Spinal cord (tissue), 10 donors: ENCODE measurements around the gene COMMD2. TPM values are rescaled to one million over a fixed set of nuclear protein-coding genes. Genes with fewer than 3 reads are reported as not detected.

Source experiments
- DNase-seq, 6 donors: peaks; one replicate each; pipeline versions ENCODE4 v3.0.0 to v3.0.0-alpha.2; 2013 to 2015; ENCODE audit warnings: low spot score in 6 of 6, low read depth in 4 of 6
- H3K27ac ChIP-seq: one replicate; pipeline ENCODE4 v1.5.1; 2013; ENCODE audit warnings: low read depth, low read length, control low read depth
- H3K27me3 ChIP-seq: one replicate; pipeline ENCODE4 v1.6.1; 2013; ENCODE audit warnings: low read length; ENCODE audit not compliant: control insufficient read depth, insufficient read depth
- H3K36me3 ChIP-seq: one replicate; pipeline ENCODE4 v1.6.1; 2013; ENCODE audit warnings: low read length; ENCODE audit not compliant: control insufficient read depth, insufficient read depth
- H3K4me1 ChIP-seq: one replicate; pipeline ENCODE4 v1.6.1; 2013; ENCODE audit warnings: low read length; ENCODE audit not compliant: control insufficient read depth, insufficient read depth
- H3K4me3 ChIP-seq: one replicate; pipeline ENCODE4 v1.5.1; 2013; ENCODE audit warnings: low read depth, low read length, control low read depth
- H3K9me3 ChIP-seq: one replicate; pipeline ENCODE4 v1.6.1; 2013; ENCODE audit warnings: low read length; ENCODE audit not compliant: control insufficient read depth, insufficient read depth
- WGBS: methylation state at CpG from one replicate; pipeline ENCODE4 v1.1.5; 2013; ENCODE audit warnings: missing lambda C conversion rate; ENCODE audit not compliant: insufficient coverage; 5-methylcytosine and 5-hydroxymethylcytosine counted together
- long read RNA-seq, 4 donors: transcript quantifications; one replicate each; lab custom pipeline, GENCODE V29; 2026
- polyA plus RNA-seq, 2 donors: library from polyadenylated mRNA; unstranded; fragments of 120-200 nt; gene quantifications; one replicate each; pipeline ENCODE4 v1.2.1, GENCODE V29; 2013; ENCODE audit not compliant: insufficient read length in 2 of 2
- total RNA-seq, 2 donors: library from RNA; depleted of rRNA in 1 of 2; stranded (reverse); fragments of 120-200 nt in 1 of 2; fragments of >200 nt in 1 of 2; gene quantifications; one replicate each; pipeline versions ENCODE4 v1.2.3 to v1.2.4, GENCODE V29; 2013 to 2014
- donor health status: healthy.

COMMD2 gene
- total RNA-seq = 10 to 100 TPM; 60.9 to 65.2 TPM
- polyA plus RNA-seq = 10 to 100 TPM; 49.4 to 61.1 TPM
- long read RNA-seq, donor 1, transcript COMMD2-203 (5 exons, 3,706 nt) = major isoform, 29 of 35 reads
- long read RNA-seq, donor 1, partial matches to known transcripts = 0 of 35 reads
- long read RNA-seq, donor 1, other reads (novel, unspliced or antisense) = 0 of 35 reads
- long read RNA-seq, donor 2, transcript COMMD2-203 (5 exons, 3,706 nt) = major isoform, 8 of 12 reads
- long read RNA-seq, donor 2, partial matches to known transcripts = 0 of 12 reads
- long read RNA-seq, donor 2, other reads (novel, unspliced or antisense) = 0 of 12 reads
- long read RNA-seq, donor 3, transcript COMMD2-203 (5 exons, 3,706 nt) = major isoform, 22 of 32 reads
- long read RNA-seq, donor 3, partial matches to known transcripts = 0 of 32 reads
- long read RNA-seq, donor 3, other reads (novel, unspliced or antisense) = 0 of 32 reads
- long read RNA-seq, donor 4, transcript COMMD2-203 (5 exons, 3,706 nt) = major isoform, 37 of 51 reads
- long read RNA-seq, donor 4, transcript COMMD2-201 (4 exons, 739 nt) = minor isoform, 5 of 51 reads
- long read RNA-seq, donor 4, partial matches to known transcripts = 0 of 51 reads
- long read RNA-seq, donor 4, other reads (novel, unspliced or antisense) = 0 of 51 reads

DNA sequence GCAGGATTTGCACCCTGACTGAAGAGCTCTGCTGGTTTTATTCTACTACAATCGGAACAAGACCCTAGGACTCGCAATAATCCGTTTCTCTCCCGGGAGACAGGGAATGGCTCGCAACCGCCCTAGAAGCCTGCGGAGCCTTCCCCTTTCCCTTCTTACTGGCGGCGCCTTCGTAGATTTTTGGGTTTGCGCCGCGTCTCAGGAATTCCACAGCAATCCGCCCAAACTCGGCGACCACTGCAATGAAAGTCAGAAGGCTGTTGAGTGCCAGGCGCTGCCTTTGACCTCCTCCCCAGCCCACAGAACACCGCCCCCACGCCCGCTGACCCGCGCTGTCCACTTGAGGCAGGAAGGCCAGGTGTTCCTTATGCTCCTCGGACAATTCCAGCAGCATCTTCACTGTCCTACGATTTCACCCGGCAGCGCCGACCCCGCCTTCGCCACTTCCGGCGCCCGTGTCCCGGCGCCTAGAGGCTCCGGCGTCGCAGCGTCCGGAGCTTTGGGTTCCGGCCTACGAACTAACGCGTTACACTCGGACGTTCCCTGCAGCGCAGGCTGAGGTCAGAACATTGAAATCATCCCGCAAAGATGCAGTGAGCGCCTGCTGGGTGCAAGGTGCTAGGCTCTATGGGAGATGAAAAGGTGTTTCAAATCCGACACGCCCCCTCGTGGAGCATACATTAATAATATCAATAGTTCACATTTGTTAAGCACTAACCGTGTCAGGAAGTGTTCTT is at the start of gene COMMD2:
Gene COMMD2 (minus strand): TSS at position 439 of the 737 bp plus-strand sequence. CDS start 45 bp downstream, at position 394.
- DNase-seq = peak; percentile 69 to 95 (median 77)
- no peaks in the 10 kb centered on the region for H3K27me3 ChIP-seq
- H3K27ac ChIP-seq = peak within 1 kb of the TSS; percentile 67
- no peaks in the 10 kb centered on the region for H3K9me3 ChIP-seq
- peak within 1 kb of the TSS; percentile 91 for H3K4me3 ChIP-seq
- H3K4me1 ChIP-seq = no peaks in the 10 kb centered on the region
- 0% methylated on average over 47 of the region's 52 CpGs for WGBS
- H3K36me3 ChIP-seq = peaks cover 14% of the 10 kb centered on the region

GRCh38 chr3:149801639-149802038 is 49.4 kb upstream of the COMMD2 start:
- H3K4me1 ChIP-seq = no peaks in the 10 kb centered on the region
- WGBS = no CpG with 5 or more reads among the region's 5 CpGs
- H3K4me3 ChIP-seq = no peak overlapping the region

DNA sequence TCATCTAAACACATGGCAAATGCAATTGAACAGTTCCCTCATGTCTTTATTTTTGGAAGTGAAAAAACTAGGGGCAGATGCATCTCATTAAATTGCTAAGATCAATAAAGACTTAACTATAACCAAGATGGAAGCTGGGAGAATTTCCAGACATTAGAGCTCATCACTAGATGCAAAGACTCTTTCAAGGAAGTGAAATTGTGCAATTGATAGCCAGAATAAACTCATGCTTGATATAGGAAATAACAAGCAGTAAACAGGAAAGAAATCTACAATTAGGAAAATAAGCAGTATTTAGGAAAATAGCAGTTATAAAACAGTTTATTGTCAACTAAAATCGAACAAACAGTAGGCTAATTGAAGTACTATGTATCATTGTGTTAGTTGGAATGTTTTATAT is 48.9 kb upstream of the COMMD2 start:
- H3K4me1 ChIP-seq = no peaks in the 10 kb centered on the region
- WGBS = no CpG with 5 or more reads among the region's 1 CpG
- H3K4me3 ChIP-seq = no peak overlapping the region
- no peaks in the 10 kb centered on the region for H3K36me3 ChIP-seq
- no peaks in the 10 kb centered on the region for H3K9me3 ChIP-seq
- no peaks in the 10 kb centered on the region for H3K27me3 ChIP-seq
- H3K27ac ChIP-seq = no peak overlapping the region
- no peak for DNase-seq

More at GRCh38 chr3:149801639-149802038, 49.4 kb upstream of the COMMD2 start:
- no peak overlapping the region for H3K27ac ChIP-seq
- no peaks in the 10 kb centered on the region for H3K27me3 ChIP-seq
- DNase-seq = no peak
- H3K9me3 ChIP-seq = no peaks in the 10 kb centered on the region
- no peaks in the 10 kb centered on the region for H3K36me3 ChIP-seq

DNA sequence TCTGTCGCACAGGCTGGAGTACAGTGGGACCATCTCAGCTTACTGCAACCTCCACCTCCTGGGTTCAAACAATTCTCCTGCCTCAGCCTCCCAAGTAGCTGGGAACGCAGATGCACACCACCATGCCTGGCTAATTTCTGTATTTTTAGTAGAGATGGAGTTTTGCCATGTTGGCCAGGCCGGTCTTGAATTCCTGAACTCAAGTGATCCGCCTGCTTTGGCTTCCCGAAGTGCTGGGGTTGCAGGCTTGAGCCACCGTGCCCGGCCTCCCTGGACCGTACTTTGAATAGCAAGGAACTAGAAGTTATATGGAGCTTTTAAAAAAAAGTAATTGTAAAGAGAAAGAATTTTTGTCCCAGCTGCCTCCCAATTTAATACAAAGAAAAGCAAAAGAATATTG is 48.4 kb upstream of the COMMD2 start:
- DNase-seq = no peak
- no peaks in the 10 kb centered on the region for H3K27me3 ChIP-seq
- H3K9me3 ChIP-seq = no peaks in the 10 kb centered on the region
- no peaks in the 10 kb centered on the region for H3K4me1 ChIP-seq
- no peak overlapping the region for H3K4me3 ChIP-seq
- WGBS = 96% methylated on average over 4 of the region's 8 CpGs
- H3K27ac ChIP-seq = no peak overlapping the region
- H3K36me3 ChIP-seq = no peaks in the 10 kb centered on the region

GRCh38 chr3:149796026-149796425 is 43.7 kb upstream of the COMMD2 start:
- WGBS = no CpG with 5 or more reads among the region's 1 CpG
- Histone ChIP-seq H3K27ac (no peak overlapping the region), H3K27me3 (no peaks in the 10 kb centered on the region), H3K4me3 (no peak overlapping the region), H3K36me3 (no peaks in the 10 kb centered on the region), H3K4me1 (no peaks in the 10 kb centered on the region), H3K9me3 (no peaks in the 10 kb centered on the region)
- DNase-seq = no peak

DNA sequence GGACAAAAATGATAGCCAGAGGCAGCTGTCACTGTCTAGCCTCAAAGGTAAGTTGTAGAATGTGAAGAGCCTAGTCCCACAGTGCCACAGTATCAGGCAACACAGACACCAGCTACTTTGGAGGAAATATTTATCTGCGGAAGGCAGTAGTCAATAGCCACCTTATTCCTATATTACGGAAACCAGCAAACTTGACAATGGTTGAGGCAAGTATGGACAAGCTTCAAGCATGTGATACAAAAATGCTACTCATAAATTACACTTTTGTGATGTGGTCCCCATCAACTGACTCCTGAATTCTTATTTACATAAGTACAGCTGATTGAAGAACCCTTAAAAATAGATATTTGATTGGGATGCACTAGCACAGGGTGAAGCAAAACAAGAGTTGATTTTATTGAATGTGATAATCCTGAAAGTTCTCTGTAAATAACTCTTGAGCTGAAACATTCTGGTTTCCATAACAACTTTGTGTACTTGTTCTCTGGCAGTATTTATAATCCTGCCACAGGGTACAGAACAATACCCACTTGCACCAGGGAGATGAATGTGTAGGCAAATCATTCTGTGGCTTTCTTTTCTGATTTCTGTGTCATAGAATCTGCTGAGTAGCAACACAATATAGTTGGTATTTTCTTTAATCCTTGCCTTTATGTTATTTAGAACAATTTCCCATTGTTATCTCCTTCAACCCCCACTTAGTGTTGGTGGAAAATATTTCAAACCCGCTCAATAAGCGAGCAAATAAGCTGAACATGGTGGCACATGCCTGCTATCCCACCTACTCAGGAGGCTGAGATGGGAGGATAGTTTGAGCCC is 40.4 kb upstream of the COMMD2 start, which contains the start of gene ANKUB1:
Gene ANKUB1 (minus strand): TSS at position 103 of the 819 bp plus-strand sequence. CDS start 188 bp downstream, outside the sequence.
- Histone ChIP-seq H3K4me1 (no peaks in the 10 kb centered on the region), H3K27ac (no peak within 1 kb of the TSS), H3K36me3 (no peaks in the 10 kb centered on the region), H3K27me3 (no peaks in the 10 kb centered on the region), H3K4me3 (no peak within 1 kb of the TSS), H3K9me3 (no peaks in the 10 kb centered on the region)
- DNase-seq = peak in 1 of 6 donors; percentile 7
- WGBS = no CpG with 5 or more reads among the region's 4 CpGs

GRCh38 chr3:149790698-149791097 is 38.4 kb upstream of the COMMD2 start:
- WGBS = no CpG with 5 or more reads among the region's 3 CpGs
- H3K27me3 ChIP-seq = no peaks in the 10 kb centered on the region
- DNase-seq = no peak
- no peaks in the 10 kb centered on the region for H3K9me3 ChIP-seq
- no peak overlapping the region for H3K4me3 ChIP-seq
- H3K36me3 ChIP-seq = no peaks in the 10 kb centered on the region
- H3K27ac ChIP-seq = no peak overlapping the region
- H3K4me1 ChIP-seq = no peaks in the 10 kb centered on the region

GRCh38 chr3:149790268-149790667 is 38.0 kb upstream of the COMMD2 start:
- H3K9me3 ChIP-seq = no peaks in the 10 kb centered on the region
- no CpG with 5 or more reads among the region's 2 CpGs for WGBS
- H3K27ac ChIP-seq = no peak overlapping the region
- no peaks in the 10 kb centered on the region for H3K4me1 ChIP-seq
- DNase-seq = no peak
- no peaks in the 10 kb centered on the region for H3K36me3 ChIP-seq
- no peaks in the 10 kb centered on the region for H3K27me3 ChIP-seq
- H3K4me3 ChIP-seq = no peak overlapping the region
